Astrocyte (in vitro differentiated cells and primary cell): ENCODE results near the gene VSTM4. TPM values are rescaled to one million over a fixed set of nuclear protein-coding genes. Genes with fewer than 3 reads are reported as not detected.

ENCODE experiments used
- DNase-seq: peaks from one replicate; pipeline ENCODE4 v3.0.0-alpha.2; 2010; ENCODE audit warnings: low read depth
- FAIRE-seq: peaks from 2 replicates; lab custom pipeline; 2011; peaks lifted over from hg19 to GRCh38; lab: Jason Lieb, UNC
- H2AFZ ChIP-seq: 2 replicates; pipeline ENCODE4 v1.6.0; 2012; ENCODE audit warnings: low read depth, low read length, inconsistent platforms
- H3K27ac ChIP-seq: 2 replicates; pipeline ENCODE4 v1.5.1; 2011; ENCODE audit warnings: low read depth, low read length, inconsistent platforms
- H3K27me3 ChIP-seq: 2 replicates; pipeline ENCODE4 v1.6.0; 2011; ENCODE audit warnings: low read length, inconsistent platforms; ENCODE audit not compliant: insufficient read depth
- H3K36me3 ChIP-seq: 2 replicates; pipeline ENCODE4 v1.5.1; 2011; ENCODE audit warnings: low read length, inconsistent platforms; ENCODE audit not compliant: insufficient read depth
- H3K4me1 ChIP-seq: 2 replicates; pipeline ENCODE4 v1.5.1; 2011; ENCODE audit warnings: low read length, inconsistent platforms; ENCODE audit not compliant: insufficient read depth
- H3K4me2 ChIP-seq: 2 replicates; pipeline ENCODE4 v1.6.0; 2012; ENCODE audit warnings: low read length, inconsistent platforms
- H3K4me3 ChIP-seq: 2 replicates; pipeline ENCODE4 v1.5.1; 2011; ENCODE audit warnings: low read depth, mild to moderate bottlenecking, low read length, inconsistent platforms; ENCODE audit not compliant: insufficient read depth
- H3K79me2 ChIP-seq: 2 replicates; pipeline ENCODE4 v1.6.0; 2012; ENCODE audit warnings: mild to moderate bottlenecking, low read length, inconsistent platforms; ENCODE audit not compliant: insufficient read depth
- H3K9ac ChIP-seq: 2 replicates; pipeline ENCODE4 v1.6.0; 2012; ENCODE audit warnings: mild to moderate bottlenecking, low read length, inconsistent platforms
- H3K9me3 ChIP-seq: 2 replicates; pipeline ENCODE4 v1.5.1; 2012; ENCODE audit warnings: low read depth, mild to moderate bottlenecking, low read length, inconsistent platforms; ENCODE audit not compliant: insufficient read depth
- H4K20me1 ChIP-seq: 2 replicates; pipeline ENCODE4 v1.6.0; 2012; ENCODE audit warnings: low read length, inconsistent platforms; ENCODE audit not compliant: insufficient read depth
- H3K27ac Mint-ChIP-seq: one replicate; pipeline ENCODE4 v1.8.0; 2021; ENCODE audit warnings: mild to moderate bottlenecking, mixed read lengths; ENCODE audit not compliant: unreplicated experiment
- H3K27me3 Mint-ChIP-seq: one replicate; pipeline ENCODE4 v1.8.0; 2021; ENCODE audit warnings: low read depth, mixed read lengths; ENCODE audit not compliant: unreplicated experiment
- H3K36me3 Mint-ChIP-seq: one replicate; pipeline ENCODE4 v1.8.0; 2021; ENCODE audit warnings: low read depth, mixed read lengths; ENCODE audit not compliant: unreplicated experiment
- H3K4me1 Mint-ChIP-seq: one replicate; pipeline ENCODE4 v1.8.0; 2021; ENCODE audit warnings: low read depth, mixed read lengths; ENCODE audit not compliant: unreplicated experiment
- H3K4me3 Mint-ChIP-seq: one replicate; pipeline ENCODE4 v1.8.0; 2021; ENCODE audit warnings: mild to moderate bottlenecking, moderate library complexity, mixed read lengths; ENCODE audit not compliant: unreplicated experiment
- H3K9me3 Mint-ChIP-seq: one replicate; pipeline ENCODE4 v1.8.0; 2021; ENCODE audit warnings: mild to moderate bottlenecking, mixed read lengths; ENCODE audit not compliant: unreplicated experiment
- CTCF ChIP-seq: IDR thresholded peaks from 2 replicates; pipeline ENCODE4 v1.5.1; 2011; ENCODE audit warnings: low read depth, mild to moderate bottlenecking, inconsistent platforms, low read length, moderate library complexity; ENCODE audit not compliant: insufficient read depth
- EZH2 ChIP-seq: IDR thresholded peaks from 2 replicates; pipeline ENCODE4 v1.6.1; 2012; ENCODE audit warnings: mild to moderate bottlenecking, low read length, inconsistent platforms; ENCODE audit not compliant: insufficient read depth
- total RNA-seq: library from RNA; stranded (reverse); gene quantifications from 2 replicates; pipeline ENCODE4 v1.2.1, GENCODE V29; 2021

Gene VSTM4
- total RNA-seq, 1 donor from 2014 or later, result 1.1 TPM

GRCh38 chr10:49110684-49111319 lies 4.5 kb downstream of the VSTM4 start:
- H3K4me3 Mint-ChIP-seq, result no peak overlapping the region
- no peak overlapping the region for H3K9ac ChIP-seq

DNA sequence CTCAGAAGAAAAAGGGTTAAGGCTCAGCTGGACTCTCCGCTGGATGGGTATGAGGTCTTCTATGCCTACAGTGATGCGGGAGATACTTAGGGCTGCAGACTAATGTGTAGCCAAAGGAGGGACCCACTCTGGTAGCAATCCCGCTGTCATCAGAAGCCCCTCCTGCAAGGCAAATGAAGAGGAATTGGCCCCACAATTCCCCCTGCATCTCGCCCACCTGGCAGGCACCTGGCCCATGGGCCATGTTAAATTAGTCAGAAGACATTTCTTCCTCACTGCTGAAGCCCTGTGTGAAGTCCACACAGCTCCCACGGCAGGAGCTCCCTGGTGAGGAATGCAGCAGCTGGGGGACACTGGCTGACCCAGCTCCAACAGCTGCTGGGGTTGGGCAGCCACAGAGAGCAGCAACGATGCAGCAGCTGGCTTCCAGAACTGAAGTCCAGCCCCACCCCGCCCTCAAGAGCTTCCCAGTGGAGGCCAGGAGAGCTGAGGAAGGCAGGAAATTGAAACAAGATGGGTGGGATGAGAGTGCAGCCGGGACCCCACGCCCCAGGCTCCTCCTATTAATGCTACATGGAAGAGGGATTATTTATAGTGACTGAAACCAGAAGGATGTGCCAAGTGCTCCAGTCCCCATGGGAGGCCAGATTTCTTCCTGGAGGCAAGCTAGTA lies 5.5 kb downstream of the VSTM4 start:
- no peaks in the 10 kb centered on the region for H3K9me3 ChIP-seq
- Mint-ChIP-seq H3K4me1 (no peaks in the 10 kb centered on the region), H3K4me3 (no peak overlapping the region), H3K36me3 (peaks cover 3% of the 10 kb centered on the region), H3K27ac (no peak overlapping the region), H3K9me3 (peaks cover 4% of the 10 kb centered on the region), H3K27me3 (peaks cover 64% of the 10 kb centered on the region)
- TF ChIP-seq EZH2, result no peak
- TF ChIP-seq CTCF, result no peak
- peaks cover 6% of the 10 kb centered on the region for H3K4me1 ChIP-seq
- H2AFZ ChIP-seq, result no peak overlapping the region
- no peak overlapping the region for H3K9ac ChIP-seq
- no peaks in the 10 kb centered on the region for H3K79me2 ChIP-seq
- H3K4me2 ChIP-seq, result no peak overlapping the region
- no peaks in the 10 kb centered on the region for H3K27me3 ChIP-seq
- no peak for FAIRE-seq
- no peaks in the 10 kb centered on the region for H3K36me3 ChIP-seq
- peak; percentile 2 for DNase-seq
- H3K27ac ChIP-seq, result no peak overlapping the region
- peaks cover 6% of the 10 kb centered on the region for H4K20me1 ChIP-seq
- no peak overlapping the region for H3K4me3 ChIP-seq

More at GRCh38 chr10:49110684-49111319, 4.5 kb downstream of the VSTM4 start:
- FAIRE-seq (no peak), DNase-seq (no peak)
- peaks cover 7% of the 10 kb centered on the region for H3K4me1 ChIP-seq
- no peak overlapping the region for H3K27ac ChIP-seq
- no peak overlapping the region for H3K27ac Mint-ChIP-seq
- peaks cover 3% of the 10 kb centered on the region for H3K36me3 Mint-ChIP-seq
- H3K36me3 ChIP-seq, result no peaks in the 10 kb centered on the region
- H3K4me2 ChIP-seq, result no peak overlapping the region
- peaks cover 59% of the 10 kb centered on the region for H3K27me3 Mint-ChIP-seq
- no peaks in the 10 kb centered on the region for H3K4me1 Mint-ChIP-seq
- no peaks in the 10 kb centered on the region for H4K20me1 ChIP-seq
- no peaks in the 10 kb centered on the region for H3K27me3 ChIP-seq
- H3K9me3 Mint-ChIP-seq, result peaks cover 4% of the 10 kb centered on the region
- H3K79me2 ChIP-seq, result no peaks in the 10 kb centered on the region
- no peaks in the 10 kb centered on the region for H3K9me3 ChIP-seq
- no peak overlapping the region for H3K4me3 ChIP-seq
- TF ChIP-seq CTCF (no peak), EZH2 (no peak)
- H2AFZ ChIP-seq, result no peak overlapping the region

- Histone ChIP-seq H3K79me2 (no peaks in the 10 kb centered on the region), H2AFZ (no peak overlapping the region), H3K27ac (no peak overlapping the region), H4K20me1 (peaks cover 10% of the 10 kb centered on the region), H3K4me1 (peaks cover 1% of the 10 kb centered on the region), H3K36me3 (no peaks in the 10 kb centered on the region), H3K4me3 (no peak overlapping the region), H3K9me3 (no peaks in the 10 kb centered on the region), H3K27me3 (no peaks in the 10 kb centered on the region), H3K4me2 (no peak overlapping the region), H3K9ac (no peak overlapping the region)
- Mint-ChIP-seq H3K4me1 (no peaks in the 10 kb centered on the region), H3K36me3 (peaks cover 3% of the 10 kb centered on the region), H3K9me3 (peaks cover 4% of the 10 kb centered on the region), H3K27me3 (peaks cover 60% of the 10 kb centered on the region), H3K27ac (no peak overlapping the region), H3K4me3 (no peak overlapping the region)
- FAIRE-seq (no peak), DNase-seq (no peak)
- TF ChIP-seq EZH2 (no peak), CTCF (no peak)
These were observed 6.7 kb downstream of the VSTM4 start for GRCh38 chr10:49108656-49109055.
